Activated B cell treated with CpG ODN at 0.5 μM for 24 hours (primary cell): Measurements from ENCODE around the gene BLOC1S4. TPM values are rescaled to one million over a fixed set of nuclear protein-coding genes. Genes with fewer than 3 reads are reported as not detected.

Source experiments
- ATAC-seq: fragments of 200-7000 bp; cut with Tn5 transposase; one replicate; pipeline ENCODE4 v1.10.0; 2021; ENCODE audit warnings: low read depth, mild to moderate bottlenecking, moderate library complexity
- CTCF ChIA-PET: fragments of 350-600 bp; sonication (Branson Sonifier 250); formaldehyde crosslinking; loops from one replicate; lab custom pipeline; 2021; ENCODE audit warnings: antibody characterized with exemption; lab: Charles Lee
- POLR2A ChIA-PET: fragments of 350-600 bp; sonication (Branson Sonifier 250); formaldehyde crosslinking; loops from one replicate; lab custom pipeline; 2021; ENCODE audit warnings: antibody characterized with exemption; lab: Charles Lee
- DNase-seq: peaks from one replicate; pipeline ENCODE4 v3.0.0; 2022
- H3K27ac Mint-ChIP-seq: one replicate; pipeline ENCODE4 v1.8.0; 2020; ENCODE audit warnings: mixed read lengths
- H3K27me3 Mint-ChIP-seq: one replicate; pipeline ENCODE4 v1.8.0; 2021; ENCODE audit warnings: mixed read lengths
- H3K36me3 Mint-ChIP-seq: one replicate; pipeline ENCODE4 v1.8.0; 2021; ENCODE audit warnings: low read depth, mixed read lengths
- H3K4me1 Mint-ChIP-seq: one replicate; pipeline ENCODE4 v1.8.0; 2021; ENCODE audit warnings: mixed read lengths
- H3K4me3 Mint-ChIP-seq: one replicate; pipeline ENCODE4 v1.8.0; 2020; ENCODE audit warnings: mild to moderate bottlenecking, mixed read lengths
- H3K9me3 Mint-ChIP-seq: one replicate; pipeline ENCODE4 v1.8.0; 2020; ENCODE audit warnings: mixed read lengths
- intact Hi-C: fragments of 100-400 bp; cut with micrococcal nuclease; formaldehyde crosslinking; loops from one replicate; pipeline ENCODE4 v1.15.1; 2024
- total RNA-seq: library from RNA; stranded (reverse); gene quantifications from 2 replicates; pipeline ENCODE4 v1.2.3, GENCODE V29; 2022
- TF ChIP-seq, protein P1 (sequence below): fragments of 200-600 bp; IDR thresholded peaks from one replicate; pipeline ENCODE4 v1.8.0; 2022; ENCODE audit warnings: antibody characterized with exemption, mild to moderate bottlenecking

The BLOC1S4 gene
- total RNA-seq, 1 donor from 2014 or later: 19.8 TPM

DNA sequence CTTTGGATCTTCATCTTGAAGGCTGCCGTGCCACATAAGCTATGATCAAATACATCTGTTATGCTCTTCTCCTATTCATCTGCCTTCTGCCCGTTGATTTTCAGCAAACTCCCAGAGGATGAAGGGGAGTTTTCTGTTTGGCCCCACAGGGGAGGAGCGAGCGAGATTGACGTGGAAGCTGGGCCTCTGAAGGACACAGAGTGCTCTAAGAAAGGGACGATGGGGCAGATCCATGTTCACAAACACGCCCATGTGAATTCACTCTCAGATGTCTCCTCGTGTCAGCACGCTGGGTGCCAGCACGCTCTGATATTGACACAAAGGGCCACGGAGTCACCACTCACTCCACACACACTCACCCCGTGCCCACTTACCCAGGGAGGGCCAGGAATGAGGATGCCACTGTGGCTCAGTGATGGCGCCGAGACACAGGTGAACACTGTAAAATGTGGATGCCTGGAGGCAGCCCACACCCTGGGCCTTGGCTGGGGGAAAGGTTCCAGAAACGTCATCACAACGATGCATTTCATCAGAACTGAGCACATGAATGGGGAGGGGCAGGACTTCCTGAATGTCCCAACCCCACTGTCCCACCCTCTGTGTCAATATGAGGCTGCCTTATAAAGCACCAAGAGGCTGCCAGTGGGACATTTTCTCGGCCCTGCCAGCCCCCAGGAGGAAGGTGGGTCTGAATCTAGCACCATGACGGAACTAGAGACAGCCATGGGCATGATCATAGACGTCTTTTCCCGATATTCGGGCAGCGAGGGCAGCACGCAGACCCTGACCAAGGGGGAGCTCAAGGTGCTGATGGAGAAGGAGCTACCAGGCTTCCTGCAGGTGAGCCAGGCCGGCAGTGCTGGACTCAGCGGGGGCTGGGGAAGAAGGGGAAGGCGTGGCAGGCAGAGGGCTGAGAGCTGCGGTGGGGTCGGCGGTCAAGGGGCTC lies 22.5 kb upstream of the BLOC1S4 start, which contains the start of gene S100P:
Gene S100P, plus strand, starts transcription at position 648 of the 946 bp plus-strand sequence. Its CDS starts 55 bp downstream, at position 703.
- intact Hi-C loops: no loop called here
- H3K4me1 Mint-ChIP-seq: peaks cover 10% of the 10 kb centered on the region
- H3K4me3 Mint-ChIP-seq: no peak within 1 kb of the TSS
- ChIA-PET CTCF (no interaction called here), POLR2A (interaction anchor here (0.6 kb wide), 1 partner anchor 206 kb away, joined by 8 read pairs; no protein-coding TSS in a partner anchor)
- H3K9me3 Mint-ChIP-seq: no peaks in the 10 kb centered on the region
- TF ChIP-seq, protein P1, sequence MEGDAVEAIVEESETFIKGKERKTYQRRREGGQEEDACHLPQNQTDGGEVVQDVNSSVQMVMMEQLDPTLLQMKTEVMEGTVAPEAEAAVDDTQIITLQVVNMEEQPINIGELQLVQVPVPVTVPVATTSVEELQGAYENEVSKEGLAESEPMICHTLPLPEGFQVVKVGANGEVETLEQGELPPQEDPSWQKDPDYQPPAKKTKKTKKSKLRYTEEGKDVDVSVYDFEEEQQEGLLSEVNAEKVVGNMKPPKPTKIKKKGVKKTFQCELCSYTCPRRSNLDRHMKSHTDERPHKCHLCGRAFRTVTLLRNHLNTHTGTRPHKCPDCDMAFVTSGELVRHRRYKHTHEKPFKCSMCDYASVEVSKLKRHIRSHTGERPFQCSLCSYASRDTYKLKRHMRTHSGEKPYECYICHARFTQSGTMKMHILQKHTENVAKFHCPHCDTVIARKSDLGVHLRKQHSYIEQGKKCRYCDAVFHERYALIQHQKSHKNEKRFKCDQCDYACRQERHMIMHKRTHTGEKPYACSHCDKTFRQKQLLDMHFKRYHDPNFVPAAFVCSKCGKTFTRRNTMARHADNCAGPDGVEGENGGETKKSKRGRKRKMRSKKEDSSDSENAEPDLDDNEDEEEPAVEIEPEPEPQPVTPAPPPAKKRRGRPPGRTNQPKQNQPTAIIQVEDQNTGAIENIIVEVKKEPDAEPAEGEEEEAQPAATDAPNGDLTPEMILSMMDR: no peak
- DNase-seq: no peak
- no peak within 1 kb of the TSS for H3K27ac Mint-ChIP-seq
- peaks cover 9% of the 10 kb centered on the region for H3K36me3 Mint-ChIP-seq
- H3K27me3 Mint-ChIP-seq: peaks cover 6% of the 10 kb centered on the region
- no peak for ATAC-seq

DNA sequence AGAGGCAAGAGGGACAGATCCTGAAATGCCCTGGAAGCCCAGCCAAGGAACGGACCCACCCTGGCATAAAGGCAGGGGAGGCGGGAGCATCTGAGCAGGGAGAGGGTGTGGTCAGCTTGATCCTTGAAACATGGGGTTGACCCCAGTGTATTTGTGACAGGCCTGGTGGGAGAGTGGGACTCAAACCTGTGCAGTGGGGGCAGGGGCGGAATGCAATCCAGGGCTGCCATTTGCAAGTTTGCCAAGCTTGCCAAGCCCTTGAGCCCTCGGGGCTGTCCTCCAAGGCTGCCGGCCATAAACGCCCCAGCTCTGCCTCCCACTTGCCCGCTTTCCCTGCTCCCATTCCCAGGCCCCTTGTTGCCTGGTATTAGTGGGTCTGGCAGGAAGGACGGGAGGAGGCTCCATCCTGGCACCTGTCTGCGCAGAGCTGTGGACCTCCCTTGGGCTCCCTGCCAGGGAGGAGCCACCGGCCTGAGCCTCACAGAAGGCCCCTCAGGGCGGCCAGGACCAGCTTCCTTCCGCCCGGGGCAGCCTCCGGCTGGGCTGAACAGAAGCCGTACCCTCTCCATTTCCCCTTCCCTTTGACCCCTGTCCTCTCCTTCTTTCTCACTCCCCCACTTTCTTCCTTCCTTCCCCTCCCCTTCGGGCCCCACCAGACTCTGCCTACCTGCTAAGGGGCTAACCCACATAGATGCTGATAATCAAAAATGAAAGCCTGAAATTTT lies 21.6 kb upstream of the BLOC1S4 start:
- H3K36me3 Mint-ChIP-seq: peaks cover 12% of the 10 kb centered on the region
- H3K27me3 Mint-ChIP-seq: peaks cover 4% of the 10 kb centered on the region
- H3K27ac Mint-ChIP-seq: no peak overlapping the region
- intact Hi-C loops: no loop called here
- ChIA-PET POLR2A (interaction anchor here (0.6 kb wide), 1 partner anchor 205 kb away, joined by 8 read pairs; no protein-coding TSS in a partner anchor), CTCF (no interaction called here)
- TF ChIP-seq, protein P1: no peak
- ATAC-seq: no peak
- DNase-seq: no peak
- no peaks in the 10 kb centered on the region for H3K9me3 Mint-ChIP-seq
- peaks cover 10% of the 10 kb centered on the region for H3K4me1 Mint-ChIP-seq
- H3K4me3 Mint-ChIP-seq: no peak overlapping the region

DNA sequence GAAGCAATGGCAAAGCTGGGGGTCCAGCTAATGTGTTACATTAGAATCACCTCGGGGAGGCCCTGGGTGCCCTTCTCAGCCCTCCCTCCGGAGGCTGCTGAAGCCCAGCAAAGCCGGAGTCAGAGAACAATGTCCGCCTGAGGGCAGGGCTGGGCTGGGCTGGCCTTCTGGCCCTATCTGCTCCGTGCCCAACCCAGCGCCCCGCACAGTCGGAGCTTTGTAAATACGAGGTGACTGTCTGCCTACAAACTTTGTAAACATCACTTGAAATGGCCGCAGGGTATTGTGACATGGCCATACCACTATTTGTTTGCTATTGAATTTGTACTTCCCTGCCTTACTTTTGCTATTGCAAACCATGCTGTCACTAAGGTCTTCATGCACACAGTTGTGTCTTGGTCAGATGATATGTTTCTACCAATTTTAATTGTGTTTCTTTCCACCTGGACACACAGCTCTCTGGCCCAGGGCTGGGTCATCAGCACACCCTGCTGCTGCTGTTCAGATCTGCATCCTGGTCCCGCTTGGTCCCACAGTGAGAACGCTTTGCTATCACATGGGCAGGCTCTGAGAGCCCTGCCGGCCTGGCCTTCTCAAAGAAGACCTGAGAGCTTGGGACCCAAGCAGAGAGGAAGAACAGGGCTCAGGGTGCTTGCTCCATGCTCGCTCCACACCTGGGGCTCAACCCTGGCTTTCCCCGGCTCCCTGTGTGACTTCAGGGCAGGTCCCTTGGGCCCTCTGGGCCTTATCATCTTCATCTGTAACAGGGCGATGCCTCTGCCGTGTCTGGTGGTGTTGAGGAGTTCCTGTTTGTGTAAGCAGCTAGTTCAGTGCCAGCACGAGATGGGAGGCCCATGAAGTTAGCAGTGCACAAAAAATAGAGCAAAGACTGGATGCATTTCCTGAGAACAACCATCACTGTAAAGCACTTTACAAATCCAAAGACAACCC lies 20.0 kb upstream of the BLOC1S4 start:
- H3K9me3 Mint-ChIP-seq: no peaks in the 10 kb centered on the region
- ATAC-seq (no peak), DNase-seq (no peak)
- POLR2A ChIA-PET: no interaction called here
- peaks cover 10% of the 10 kb centered on the region for H3K4me1 Mint-ChIP-seq
- CTCF ChIA-PET: no interaction called here
- TF ChIP-seq, protein P1: no peak
- intact Hi-C loops: no loop called here
- no peaks in the 10 kb centered on the region for H3K27me3 Mint-ChIP-seq
- no peak overlapping the region for H3K4me3 Mint-ChIP-seq
- no peak overlapping the region for H3K27ac Mint-ChIP-seq
- peaks cover 23% of the 10 kb centered on the region for H3K36me3 Mint-ChIP-seq

DNA sequence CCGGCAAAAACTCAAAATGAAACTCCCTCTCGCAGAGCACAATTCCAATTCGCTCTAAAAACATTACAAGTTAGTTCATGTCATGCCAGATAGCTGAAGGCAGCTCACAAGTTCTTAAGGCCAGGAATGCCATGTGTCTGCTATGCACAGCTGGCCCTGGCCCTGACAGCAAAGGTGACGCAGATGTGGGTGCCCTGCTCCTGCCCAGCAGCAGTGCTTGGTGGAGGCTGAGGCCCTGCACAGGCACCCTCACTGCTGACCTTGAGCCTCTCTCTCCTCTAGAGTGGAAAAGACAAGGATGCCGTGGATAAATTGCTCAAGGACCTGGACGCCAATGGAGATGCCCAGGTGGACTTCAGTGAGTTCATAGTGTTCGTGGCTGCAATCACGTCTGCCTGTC lies 19.4 kb upstream of the BLOC1S4 start:
- peaks cover 27% of the 10 kb centered on the region for H3K36me3 Mint-ChIP-seq
- peaks cover 10% of the 10 kb centered on the region for H3K4me1 Mint-ChIP-seq
- no peak for ATAC-seq
- CTCF ChIA-PET: no interaction called here
- TF ChIP-seq, protein P1: no peak
- DNase-seq: no peak
- no peaks in the 10 kb centered on the region for H3K9me3 Mint-ChIP-seq
- H3K27me3 Mint-ChIP-seq: no peaks in the 10 kb centered on the region
- H3K27ac Mint-ChIP-seq: no peak overlapping the region
- no peak overlapping the region for H3K4me3 Mint-ChIP-seq
- intact Hi-C loops: no loop called here
- POLR2A ChIA-PET: no interaction called here
